Astrocyte of the hippocampus (primary cell): ENCODE results near the gene DNAJB6.

Experiments used
- DNase-seq: peaks from one replicate; pipeline ENCODE4 v3.0.0; 2011; ENCODE audit warnings: low read depth, low spot score

Gene DNAJB6

DNA sequence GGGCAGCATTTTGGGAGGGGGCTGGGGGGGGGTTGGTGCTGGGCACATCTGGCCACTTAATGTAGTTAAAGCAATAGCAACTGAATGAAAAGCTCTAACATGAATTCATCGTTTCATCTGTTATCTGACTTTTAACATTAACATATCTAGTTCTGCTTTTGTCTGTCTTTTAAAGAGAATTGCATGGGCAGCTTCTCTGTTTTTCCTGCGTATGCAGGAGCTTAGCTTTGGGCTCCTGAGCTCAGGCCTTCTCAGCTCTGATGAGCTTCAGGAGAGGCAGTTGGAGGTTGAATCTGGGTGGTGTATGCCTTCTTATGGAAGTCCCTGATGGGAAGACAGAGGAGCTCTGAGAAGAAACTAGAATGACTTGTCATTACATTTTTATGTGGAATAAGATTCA lies 58.4 kb downstream of the DNAJB6 start:
- no peak for DNase-seq

DNA sequence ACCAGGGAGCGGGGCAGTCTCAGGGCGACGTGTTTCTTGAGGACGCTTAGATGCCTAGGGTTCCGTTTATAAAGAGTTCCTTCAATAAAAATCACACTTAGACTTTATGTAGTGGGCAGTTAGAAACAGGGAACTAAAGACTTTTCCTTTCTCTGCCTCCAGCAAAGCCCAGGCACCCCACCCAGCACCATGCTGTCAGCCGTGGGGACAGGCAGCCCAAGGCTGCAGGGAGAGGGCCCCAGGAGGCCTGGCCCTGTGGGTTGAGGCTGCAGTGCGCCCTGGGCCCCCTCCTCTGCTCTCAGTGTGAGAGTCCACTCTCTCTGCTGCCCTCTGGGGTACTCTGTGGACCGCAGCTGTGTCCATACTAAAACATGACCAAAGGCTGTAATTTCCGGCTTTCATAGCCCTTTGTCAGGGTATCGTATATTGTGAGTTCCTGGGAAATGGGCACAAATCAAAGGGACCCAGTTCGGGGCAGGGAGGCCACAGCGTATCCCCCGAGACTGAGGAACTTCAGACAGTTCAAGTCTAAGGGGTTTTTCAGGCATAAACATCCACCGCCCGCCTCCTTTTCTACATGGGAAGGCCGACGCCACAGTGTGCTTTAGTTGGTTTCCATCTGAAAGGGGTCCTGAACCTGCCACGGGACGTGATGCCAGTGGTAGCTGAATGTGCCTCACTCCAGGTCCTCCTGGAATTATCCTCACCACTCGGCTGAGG lies 59.7 kb downstream of the DNAJB6 start:
- DNase-seq, result no peak

DNA sequence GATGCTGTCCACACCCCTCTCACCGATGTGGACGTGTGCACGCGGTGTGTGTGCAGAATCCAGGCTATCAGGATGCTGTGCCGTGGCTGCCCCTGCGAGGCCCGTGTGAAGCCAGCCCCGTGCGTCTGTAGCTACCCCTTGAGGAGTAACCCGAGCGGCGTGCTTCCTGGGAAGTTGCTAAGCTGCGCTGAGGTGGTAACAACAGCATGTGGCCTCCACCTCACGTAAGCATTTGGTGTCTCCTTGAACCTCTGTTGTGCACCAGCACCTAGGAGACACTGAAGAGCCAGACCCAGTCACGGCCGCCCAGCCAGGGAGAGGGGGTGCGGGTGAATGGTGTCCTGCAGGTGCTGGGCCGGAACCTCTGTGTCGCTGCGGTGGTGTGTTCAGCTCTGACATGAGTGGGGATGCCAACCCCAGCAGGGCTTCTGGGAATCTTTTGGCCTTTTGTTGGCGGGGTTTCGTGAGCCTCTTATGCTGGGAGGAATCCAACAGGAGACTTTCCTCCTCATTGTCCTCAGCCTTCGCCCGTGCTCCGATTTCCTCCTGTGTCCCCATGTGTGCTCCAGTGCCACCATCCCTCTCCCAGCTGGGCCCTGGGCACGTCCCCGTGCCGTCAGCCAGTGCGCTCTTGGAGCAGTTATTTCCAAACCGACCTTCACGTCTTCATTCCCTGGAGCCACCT lies 60.4 kb downstream of the DNAJB6 start:
- no peak for DNase-seq

DNA sequence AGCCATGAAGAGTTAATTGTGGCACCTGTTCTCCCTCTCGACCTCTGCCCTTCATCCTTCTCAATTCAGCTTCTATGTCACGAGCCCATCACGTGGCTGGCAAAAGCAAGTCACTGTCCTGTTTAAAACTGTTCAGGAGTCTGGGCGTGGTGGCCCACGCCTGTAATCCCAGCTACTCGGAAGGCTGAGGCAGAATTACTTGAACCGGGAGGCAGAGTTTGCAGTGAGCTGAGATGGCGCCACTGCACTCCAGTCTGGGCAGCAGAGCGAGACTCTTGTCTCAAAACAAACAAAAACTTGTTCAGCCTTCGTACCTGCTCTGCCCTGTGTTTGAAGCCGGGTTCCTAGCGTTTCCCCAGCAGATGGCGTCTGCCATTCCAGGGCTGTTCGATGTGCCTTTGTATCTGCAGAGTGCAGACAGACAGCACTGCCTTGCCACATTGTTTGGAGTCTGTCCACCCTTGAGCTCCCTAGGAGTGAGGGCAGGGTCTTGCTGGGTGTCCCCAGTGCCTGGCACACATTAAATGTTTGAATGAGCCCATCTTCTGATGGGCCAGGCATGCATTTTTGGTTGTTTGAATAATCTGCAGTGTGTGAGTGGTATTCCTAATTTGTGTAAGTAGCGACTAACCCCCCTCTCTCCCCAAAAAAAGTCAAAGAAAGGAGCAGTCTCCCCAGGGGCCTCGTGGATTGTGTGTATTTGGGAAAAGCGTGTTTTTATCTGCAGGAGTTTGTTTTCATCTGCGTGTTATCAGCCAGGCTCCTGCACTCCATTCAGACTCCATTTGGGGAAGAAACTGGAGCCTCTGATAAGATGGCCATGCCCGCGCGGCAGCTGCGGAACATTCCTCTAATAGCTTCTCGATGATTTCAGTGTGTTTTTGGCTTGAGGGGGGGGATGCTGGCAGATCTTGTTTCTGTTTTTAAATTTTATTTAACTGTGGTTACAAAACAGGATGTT lies 61.2 kb downstream of the DNAJB6 start:
- peak; percentile 83 for DNase-seq

DNA sequence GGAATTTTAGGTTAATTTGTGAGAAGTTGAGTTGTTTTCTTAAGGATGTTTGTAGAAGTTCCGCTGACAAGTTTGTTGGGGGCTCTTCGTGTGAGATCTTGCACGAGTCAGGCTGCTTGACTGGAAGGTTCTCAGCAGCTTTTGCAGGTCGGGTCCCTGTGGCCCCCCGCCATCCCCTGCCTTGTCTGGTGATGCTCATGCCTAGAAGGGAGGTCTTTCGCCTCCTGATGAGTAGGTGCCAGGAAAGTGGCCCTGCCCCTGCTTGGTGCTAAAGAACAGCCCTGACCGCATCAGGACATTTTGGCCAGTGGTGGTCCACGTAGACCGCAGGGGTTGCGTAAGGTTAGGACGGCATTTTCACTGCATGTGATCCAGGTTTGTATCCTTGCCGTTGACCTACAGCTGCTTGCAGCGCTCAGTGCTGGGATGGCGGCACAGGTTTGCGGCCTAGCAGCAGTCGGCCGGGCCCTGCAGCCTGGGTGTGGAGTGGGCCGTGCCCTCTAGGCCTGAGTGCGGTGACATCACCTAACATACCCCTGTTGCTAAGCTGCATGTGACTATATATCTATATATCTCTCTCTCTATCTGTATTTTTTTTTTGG lies 62.4 kb downstream of the DNAJB6 start:
- DNase-seq, result no peak

DNA sequence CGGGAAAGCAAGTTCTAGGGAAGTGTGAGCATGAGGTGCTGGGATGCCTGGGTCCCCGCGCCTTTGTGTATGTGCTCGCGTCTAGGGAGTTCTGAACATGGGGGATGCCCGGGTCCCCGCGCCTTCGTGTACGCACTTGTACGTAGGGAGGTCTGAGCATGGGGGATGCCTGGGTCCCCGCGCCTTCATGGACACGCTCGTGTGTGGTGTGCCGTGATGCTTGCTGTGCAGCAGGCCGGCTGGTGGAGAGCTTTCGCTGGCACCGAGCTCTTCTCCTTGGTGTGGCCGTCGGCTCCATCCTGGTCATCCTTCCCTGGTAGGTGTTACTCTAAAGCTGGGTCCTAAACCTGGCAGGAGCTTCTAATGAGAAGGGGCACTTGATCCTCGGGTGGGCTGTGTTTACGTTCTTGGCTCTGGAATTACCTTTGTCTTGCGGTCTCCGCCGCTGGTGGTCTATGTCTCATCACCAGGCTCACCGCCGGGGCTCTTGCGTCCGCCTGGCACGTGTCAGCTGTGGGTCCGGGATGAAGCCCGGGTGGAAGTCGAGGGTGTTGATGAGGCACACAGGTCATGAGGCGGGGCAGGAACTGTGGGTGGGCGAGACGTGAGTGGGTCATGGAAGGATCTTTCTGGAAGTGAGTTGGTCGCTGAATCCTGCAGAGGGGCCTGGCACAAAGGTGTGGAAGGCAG lies 63.5 kb downstream of the DNAJB6 start:
- no peak for DNase-seq

DNA sequence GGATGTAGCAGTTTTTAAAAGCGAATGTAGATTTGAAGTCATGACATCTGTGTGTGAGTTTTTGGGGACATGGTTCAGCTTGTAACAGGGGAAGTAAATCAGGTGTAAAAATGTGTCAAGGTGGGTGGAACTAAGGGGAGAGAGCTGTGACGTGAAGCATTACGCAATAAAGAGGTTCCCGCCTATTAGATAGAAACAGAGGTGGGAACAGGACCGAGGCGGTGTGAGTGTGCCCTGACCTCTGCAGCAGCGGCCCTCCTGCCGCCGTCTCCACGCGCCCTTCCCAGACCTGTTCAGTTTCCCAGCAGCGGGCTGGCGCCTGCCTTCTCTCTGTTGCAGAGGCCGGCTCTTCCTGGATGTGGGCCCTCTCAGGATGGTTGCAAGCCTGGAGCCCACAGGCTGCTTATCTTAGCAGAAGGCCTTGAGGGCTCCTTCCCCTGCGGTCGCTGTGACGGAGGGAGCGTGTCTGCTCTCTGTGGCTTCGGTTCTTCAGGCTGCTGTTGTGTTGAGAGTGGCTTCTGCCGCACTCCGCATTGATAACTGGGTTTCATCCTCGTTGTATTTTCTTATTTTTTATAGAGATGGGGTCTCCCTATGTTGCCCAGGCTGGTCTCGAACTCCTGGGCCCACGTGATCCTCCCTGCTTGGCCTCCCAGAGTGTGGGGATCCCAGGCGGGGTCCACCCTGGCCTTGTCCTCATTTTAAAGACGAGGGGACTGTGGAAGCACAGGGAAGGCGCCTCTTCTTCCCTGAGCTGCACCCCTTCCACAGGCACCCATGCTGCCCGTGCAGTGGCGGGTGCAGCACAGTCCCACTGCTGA lies 65.0 kb downstream of the DNAJB6 start:
- no peak for DNase-seq

DNA sequence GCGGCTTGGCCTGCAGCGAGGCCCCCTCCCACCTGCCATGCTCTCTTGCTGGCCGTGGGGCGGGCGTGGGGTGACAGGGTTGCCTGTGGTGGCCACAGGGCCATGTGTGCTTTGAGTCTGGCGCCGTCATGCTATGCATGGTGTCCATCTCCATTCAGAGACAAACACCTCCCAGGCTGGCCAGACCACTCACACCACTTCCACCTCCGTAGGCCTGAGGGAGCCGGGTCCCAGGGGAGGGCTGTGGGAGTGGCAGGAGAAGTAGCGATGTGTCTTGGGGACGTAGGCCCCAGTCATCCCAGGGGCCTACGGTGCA lies 65.5 kb downstream of the DNAJB6 start:
- DNase-seq, result no peak

DNA sequence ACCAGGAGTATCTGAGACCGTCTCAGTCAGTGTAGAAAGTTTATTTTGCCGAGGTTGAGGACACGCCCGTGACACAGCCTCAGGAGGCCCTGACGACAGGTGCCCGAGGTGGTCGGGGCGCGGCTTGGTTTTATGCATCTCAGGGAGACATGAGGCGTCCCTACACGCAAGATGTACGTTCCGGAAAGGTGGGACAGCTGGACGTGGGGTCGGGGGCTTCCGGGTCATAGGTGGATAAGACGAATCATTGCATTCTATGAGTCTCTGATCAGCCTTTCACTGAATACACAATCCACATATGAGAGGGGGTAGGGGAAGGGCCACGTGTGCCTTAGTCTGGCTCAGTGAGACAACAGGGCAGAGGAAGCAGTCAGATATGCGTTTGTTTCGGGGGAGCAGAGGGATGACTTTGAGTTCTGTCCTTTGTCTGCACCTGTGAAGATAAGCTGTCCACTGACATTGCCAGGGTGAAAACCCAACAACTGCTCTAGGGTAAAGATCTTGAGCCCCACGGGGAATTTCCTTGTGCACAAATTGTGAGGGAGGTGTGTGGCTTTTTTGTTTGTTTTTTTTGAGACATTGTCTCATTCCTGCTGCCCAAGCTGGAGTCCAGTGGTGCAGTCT lies 66.2 kb downstream of the DNAJB6 start:
- DNase-seq, result no peak

DNA sequence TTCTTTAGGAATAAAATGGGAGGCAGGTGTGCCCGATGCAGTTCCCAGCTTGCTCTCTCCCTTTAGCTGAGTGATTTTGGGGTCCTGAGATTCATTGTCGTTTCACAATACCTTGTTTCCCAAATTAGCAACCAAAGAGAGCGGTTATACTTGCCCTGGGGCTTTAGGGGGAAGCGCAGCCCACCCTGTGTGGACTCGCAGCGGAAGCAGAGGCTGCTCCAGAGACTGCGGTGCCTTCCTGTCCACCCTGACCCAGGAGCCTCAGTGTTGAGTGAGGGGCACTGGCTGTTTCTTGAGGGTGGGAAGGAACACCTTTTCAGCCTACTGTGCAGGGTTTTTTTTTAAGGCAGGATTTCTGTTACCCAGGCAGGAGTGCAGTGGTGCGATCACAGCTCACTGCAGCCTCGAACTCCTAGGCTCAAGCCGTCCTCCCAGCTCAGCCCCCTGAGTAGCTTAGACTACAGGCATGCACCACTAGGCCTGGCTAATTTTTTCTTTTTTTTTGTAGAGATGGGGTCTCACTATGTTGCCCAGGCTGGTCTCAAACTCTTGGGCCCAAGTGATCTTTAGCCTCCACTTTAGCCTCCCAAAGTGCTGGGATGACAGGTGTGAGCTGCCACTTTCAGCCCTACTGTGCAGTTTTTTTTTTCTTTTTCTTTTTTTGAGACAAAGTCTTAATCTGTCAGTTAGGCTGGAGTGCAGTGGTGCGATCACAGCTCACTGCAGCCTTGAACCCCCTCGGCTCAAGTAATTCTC lies 67.0 kb downstream of the DNAJB6 start:
- DNase-seq, result no peak

DNA sequence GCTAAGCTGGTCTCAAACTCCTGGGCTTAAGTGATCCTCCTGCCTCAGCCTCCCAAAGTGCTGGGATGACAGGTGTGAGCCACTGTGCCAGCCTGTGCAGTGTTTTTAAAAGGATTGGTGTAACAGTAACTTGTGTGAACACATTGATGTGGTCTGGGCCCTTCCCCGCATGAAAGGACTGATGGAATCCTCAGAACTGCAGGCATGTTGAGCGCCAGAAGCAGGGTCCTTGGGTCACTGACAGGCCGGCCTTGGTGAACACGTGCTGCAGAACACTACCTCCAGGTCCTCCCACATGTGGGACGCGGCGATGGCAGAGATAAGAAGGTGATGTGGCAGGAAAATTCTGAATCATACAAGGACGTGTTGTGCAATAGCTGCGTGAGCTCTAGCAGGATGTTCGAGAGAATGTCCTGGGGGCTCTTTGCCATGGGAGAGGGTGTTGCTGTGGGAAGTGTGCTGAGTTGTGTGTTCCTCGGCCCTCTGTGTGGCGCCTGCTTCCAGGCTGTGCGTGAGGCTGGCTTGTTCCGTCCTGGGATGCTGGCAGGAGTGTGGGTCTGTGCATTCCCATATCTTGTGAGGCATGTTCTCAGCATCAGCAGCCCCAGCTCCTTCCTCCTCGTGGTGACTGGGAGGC lies 68.2 kb downstream of the DNAJB6 start:
- peak; percentile 60 for DNase-seq

DNA sequence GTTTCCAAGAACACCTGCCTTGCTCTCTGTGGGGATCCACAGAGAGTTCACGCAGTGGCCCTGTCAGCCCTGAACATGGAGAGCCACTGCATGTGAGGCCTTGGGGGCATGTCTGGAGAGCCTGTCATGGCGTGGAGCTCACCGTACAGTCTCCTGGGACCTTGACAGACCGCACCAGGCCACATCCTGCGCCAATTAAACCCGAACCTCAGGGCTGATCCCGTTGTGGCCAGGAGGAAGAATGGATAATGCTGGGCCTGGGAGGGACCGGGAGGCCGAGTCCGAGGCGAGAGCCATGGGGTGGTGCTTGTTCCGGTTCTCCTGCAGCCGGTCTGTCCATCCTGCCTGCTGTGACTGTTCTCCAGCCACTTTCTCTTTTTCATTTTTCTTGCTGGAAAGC lies 68.7 kb downstream of the DNAJB6 start:
- DNase-seq, result no peak

DNA sequence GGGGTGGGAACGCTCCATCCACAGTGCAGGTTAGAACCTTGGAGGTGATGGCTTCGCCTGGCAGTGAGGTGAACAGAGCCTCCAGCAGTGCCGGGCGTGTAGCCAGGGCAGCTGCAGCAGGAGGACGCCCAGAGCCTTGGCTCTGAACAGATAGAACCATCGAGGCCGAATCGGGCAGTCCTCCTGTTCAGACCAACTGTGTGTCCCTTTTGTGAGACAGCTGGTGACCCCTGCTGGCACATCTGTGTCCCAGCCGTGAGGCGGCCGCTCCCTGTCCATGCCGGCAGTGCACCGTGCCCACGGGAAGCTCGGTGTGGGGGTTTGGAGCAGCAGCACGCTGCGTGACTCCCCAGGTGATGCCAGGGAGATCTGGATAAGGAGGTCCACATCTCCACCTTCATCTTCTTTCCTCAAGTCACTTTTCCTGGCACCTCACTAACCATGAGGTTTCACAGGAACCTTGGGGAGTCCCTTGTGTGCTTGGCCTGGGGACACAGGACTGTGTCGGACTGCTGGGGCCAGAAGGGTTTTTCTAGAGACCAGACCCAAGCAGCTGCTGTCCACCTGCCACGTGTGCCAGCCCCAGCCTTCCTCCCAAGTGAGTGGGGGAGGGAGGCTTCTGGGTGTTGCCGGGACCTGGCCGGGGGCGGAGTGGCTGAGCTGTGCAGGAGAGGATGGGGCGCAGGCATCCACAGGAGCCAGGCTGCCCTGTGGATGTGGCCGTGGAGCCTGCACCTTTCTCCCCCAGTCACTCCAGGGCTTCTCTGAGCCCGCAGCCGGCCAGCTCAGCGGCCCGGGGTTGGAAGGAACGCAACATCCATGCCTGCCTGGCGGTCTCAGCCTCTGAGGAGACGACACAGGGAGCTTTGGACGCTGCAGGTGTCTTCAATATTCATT lies 69.4 kb downstream of the DNAJB6 start:
- no peak for DNase-seq

DNA sequence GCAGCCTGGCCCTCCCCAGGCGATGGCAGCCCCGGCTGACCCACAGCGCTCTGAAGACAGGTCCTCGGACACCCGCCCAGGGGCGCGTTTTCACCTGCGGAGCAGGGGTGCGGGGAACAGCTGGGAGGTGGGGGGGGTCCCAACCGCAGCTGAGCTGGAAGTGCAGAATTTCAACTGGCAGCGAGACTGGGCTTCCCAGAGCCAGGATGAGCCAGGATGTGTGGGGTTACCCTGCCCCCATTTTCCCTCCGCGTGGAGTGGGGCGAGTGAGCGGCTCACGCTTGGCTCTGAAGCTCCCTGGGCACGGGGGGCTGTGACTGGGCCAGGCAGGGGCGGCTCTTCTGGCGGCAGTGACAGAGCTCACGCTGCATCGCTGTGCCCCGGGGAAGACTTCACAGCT lies 70.2 kb downstream of the DNAJB6 start:
- DNase-seq, result no peak

DNA sequence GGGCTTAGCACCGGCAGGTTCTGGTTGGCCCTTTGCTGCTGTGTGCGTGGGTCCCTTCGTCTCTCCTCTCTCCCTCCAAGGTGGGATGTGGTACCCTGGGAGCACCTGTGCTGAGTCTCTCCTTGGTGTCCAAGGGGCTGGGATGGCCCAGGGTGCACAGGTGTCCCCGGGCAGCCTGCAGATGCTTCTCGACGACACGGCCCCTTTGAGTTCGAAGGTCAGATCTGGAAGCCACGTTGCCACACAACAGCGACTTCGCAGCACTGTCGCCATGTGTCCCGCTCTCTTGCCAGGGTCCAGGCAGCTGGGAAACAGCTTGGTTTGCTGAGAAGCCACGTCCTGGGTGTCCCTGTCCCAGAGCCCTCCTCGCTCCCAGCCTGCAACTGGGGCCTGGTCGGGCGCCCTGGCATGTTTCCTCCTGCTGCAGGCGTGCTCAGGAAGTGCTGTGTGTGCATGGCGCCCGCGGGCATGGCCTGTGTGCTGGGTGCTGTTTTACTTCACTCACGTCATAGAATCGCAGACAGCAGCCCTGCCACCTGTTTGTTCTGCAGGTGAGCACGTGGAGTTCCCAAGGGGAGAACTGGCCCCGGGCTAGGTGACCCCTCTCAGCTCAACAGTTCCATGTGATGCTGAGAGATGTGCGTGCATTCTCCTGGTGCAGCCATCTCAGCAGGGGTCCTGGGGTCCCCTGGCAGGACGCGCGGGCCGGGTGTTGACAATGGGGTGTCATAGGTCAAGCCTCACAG lies 70.9 kb downstream of the DNAJB6 start:
- DNase-seq, result no peak

DNA sequence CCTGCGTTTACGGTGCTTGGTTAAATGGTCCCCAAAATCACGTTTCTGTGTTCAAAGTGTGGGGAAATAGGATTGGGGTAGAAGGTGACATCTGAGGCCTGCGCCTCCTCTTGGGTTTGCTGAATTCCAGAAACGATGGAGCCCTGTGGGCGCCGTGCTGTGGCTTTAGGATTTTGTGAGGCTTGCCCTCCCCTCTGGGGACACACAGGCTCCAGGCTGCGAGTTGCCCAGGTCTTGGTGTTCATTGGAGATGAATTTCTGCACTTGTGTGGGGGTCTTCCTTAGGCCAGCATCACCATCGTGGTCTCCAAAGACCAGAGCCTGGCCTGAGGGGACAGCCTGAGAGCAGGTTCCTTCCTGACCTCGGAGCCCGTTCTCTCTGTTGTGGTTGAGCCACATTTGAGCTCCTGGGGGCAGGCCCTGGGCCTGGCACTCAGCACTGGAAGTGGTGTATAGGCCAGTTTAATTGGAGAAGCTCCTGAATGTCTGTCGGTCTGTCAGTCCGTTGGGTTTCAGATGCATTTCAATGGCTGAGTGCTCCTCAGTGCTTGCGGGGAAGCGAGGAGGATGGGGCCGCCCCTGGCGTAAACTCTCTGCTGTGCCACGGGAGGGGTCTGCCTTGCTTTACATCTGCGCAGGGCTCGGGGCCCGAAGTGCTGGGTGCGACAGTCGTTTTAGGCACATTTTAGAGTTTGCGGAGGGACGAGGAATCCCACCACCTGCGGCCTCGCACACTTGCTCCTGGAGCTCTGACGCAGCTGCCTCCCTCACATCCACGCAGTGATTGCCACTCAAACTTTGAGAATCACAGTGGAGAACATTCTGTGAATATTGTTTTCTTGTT lies 71.7 kb downstream of the DNAJB6 start:
- DNase-seq, result no peak
